ENCODE measurements around the gene DDRGK1.
A peak's percentile ranks its signal among the peaks of the same experiment; 100 is the strongest.
"Not testable (repeated sequence)": the region's sequence is repeated elsewhere in the genome, so short reads cannot be mapped to it uniquely, and the experiment has no call there.

Gene DDRGK1

DNA sequence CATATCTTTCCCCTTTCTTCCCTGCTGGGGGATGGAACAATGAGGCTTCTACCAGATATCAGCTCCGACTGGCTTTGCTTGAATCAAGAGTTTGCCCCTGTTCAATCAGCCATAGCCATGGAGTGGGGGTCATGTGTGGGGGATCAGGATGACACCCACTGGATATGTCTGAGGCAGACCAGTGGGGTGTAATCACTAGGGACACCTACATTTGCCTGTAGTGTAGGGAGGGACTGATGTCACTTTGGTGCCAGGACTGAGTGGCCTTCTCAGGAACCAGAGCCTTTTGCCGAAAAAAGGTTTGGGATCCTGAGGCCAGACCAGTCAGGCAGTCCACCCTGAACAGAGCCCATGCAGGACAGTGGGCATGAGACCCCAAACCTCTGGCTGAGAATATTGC lies 5.9 kb upstream of the DDRGK1 start:
- DNase-seq = no peak

DNA sequence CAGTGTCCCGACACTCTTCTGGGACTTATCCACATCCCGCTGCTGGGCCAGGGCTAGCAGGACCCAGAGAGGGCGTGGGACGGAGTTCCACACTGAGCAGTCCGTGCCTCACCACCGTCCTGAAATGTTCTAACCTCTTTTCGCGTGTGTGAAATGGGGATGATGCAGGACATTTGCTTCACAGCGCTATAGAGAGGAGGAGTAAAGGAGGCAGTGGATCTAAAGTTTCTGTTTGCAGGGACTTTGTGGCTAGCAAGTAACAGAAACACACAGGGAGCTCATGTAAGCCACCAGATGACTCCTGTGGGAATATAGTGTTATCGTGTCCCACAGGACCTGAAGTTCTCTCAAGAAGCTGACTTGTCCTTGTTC lies 5.5 kb upstream of the DDRGK1 start:
- DNase-seq = no peak

DNA sequence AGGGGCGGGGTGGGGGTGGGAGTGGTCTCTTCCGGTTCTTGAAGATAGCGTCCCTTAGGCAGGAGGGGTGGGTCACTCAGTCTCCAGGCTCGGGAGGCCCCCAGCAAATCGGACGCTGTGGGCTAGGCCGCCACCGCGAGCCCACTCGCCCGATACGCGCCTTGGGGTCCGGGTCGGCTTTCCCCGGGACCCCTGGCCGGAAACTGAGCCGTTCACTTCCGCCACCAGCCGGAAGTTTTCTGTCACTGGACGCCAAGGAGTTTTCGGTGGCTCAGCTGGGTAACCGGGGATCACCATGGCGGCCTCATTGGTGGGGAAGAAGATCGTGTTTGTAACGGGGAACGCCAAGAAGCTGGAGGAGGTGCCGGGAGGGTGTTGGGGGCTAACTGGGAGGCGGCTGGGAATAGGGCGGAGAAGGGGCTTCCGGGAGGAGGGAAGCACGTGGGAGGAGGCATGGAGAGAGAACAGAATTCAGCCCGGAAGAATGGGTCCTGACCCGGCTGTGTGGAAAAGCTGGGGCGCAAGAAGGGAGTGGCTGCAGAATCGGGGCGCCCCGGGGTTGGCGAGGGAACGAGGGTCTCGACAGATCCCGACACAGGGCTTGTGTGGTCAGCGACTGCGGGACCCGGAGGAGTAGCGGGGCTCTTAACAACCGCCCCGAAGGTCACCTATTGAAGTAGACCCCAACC lies 4.9 kb upstream of the DDRGK1 start, which contains the start of gene ITPA:
Gene ITPA (plus strand): TSS at position 242 of the 689 bp plus-strand sequence. CDS start 54 bp downstream, at position 296.
- peak; percentile 29 for DNase-seq

GRCh38 chr20:3208786-3209256 lies 4.3 kb upstream of the DDRGK1 start:
- no peak for DNase-seq

GRCh38 chr20:3203315-3204123 lies 963 bp downstream of the DDRGK1 start:
- no peak for DNase-seq

DNA sequence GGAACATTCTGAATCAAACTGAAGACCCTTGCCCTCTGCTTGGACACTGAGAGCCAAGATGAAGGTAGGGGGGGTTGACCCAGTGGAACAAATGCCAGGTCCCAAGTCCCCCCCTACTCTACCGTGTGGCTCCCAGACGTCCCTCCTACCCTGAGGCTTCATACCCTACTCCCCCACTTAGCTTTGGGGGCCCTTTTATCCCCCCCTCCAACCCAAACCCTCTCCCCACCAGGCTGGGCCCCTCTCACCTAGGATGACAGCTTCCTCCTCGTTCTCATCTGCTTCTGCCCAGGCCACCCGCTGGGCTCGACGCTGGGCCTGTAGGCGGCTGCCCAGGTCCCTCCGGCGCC lies 1.5 kb downstream of the DDRGK1 start:
- no peak for DNase-seq

DNA sequence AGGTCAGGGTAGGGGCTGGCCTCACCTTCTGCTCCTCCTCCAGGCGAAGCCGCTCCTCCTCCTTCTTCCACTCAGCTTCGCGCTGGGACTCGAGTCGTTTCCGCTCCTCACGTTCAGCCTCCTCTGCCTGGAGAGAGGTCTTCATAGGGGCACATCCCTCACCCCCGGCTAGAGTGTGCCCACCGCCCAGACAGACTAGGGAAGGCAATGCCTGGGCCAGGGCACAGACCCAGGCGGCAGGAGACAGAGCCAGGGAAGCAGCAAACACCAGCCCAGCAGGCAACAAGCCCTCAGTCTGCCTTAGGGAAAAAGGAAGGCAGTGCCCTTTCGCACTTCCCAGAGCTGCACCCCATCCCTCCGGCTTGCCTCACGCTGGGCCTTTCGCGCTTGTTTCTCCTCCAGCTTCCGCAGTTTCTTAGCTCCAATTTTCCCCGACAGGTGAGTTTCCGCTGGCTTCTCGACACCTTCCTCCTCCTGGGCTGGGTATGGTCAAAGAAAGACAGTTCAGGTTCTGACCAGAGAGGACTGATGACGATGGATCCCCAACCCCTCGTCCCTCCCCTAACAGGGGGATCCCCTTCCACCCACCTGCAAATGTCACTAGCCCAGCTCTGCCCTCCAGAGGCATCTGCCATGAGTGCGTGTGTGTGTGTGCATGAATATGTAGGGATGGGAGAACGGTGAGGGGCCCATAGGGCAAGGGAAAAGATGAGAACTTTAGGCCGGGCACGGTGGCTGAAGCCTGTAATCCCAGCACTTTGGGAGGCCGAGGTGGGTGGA lies 4.3 kb downstream of the DDRGK1 start:
- DNase-seq = no peak

GRCh38 chr20:3199206-3199605 lies 5.3 kb downstream of the DDRGK1 start:
- no peak for DNase-seq

- DNase-seq = no peak
Observed at GRCh38 chr20:3195590-3196237, 8.8 kb downstream of the DDRGK1 start.

- no peak for DNase-seq
Observed at GRCh38 chr20:3194617-3195280, 9.7 kb downstream of the DDRGK1 start.

GRCh38 chr20:3193806-3194616 lies 10.5 kb downstream of the DDRGK1 start:
- DNase-seq = no peak

DNA sequence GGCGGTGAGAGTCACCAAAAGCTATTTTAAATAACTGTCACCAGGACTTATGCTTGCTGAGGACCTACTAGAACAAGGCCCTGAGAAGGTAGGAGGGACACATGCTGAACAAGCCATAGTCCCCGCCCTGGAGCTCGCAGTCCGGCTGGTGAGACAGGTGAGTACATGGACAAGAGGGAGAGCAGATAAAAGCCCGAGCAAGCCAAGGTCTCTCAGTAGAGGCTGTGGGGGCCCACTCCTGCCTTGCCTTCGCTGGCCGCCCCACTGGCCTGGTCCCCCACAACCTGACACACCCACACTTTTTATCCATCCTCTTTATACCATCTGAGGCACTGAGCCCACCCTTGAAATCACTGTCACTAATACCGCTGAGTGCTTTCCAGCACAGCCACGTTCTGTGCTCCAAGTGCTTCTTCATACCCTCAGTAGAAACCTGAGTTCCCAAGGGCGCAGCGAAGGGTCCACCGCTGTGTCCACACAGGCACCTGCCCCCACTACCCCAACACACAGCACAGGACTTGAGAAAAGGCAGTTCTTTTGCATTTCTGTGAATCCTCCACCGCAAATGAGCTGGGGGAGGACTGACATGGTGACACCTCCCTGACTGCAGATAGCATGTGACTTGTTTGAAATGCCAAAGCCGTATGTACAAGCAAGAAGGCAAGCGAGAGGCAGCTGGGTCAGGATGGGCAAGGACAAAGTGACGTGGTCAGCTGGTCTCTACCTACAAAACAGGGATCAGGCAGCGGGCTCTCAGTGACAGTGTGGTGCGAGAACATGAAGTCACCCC lies 12.1 kb downstream of the DDRGK1 start:
- no peak for DNase-seq

- DNase-seq = no peak
Observed at GRCh38 chr20:3190681-3191111, 13.8 kb downstream of the DDRGK1 start.

GRCh38 chr20:3189561-3190131 lies 14.8 kb downstream of the DDRGK1 start:
- DNase-seq = no peak

DNA sequence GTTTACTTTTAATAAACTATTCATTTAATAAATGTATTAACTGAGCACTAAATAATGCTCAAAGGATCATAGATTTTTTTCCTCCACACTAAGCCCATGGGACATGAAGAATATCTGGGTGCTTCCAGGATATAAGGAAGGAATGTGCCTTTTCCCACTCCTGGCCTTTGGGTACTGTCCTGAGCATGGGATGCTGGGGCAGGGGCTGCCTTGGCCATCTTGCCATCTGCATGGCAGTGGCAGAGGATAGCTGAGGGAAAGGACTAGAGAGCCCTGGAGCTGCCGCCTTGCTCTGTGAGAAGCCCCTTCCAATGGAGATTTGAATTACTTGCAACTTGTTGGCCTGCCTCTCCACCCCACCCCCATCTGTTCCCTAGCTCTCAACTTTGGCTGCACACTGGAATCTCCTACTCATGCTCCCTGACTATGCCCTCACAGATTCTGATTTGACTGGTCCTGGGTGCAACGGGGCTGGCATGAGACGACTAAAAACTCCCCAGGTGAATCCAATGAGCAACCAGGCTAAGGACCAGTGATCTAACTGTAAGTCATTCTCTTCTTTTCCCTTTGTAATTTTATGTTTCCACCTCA lies 15.6 kb downstream of the DDRGK1 start:
- DNase-seq = no peak

DNA sequence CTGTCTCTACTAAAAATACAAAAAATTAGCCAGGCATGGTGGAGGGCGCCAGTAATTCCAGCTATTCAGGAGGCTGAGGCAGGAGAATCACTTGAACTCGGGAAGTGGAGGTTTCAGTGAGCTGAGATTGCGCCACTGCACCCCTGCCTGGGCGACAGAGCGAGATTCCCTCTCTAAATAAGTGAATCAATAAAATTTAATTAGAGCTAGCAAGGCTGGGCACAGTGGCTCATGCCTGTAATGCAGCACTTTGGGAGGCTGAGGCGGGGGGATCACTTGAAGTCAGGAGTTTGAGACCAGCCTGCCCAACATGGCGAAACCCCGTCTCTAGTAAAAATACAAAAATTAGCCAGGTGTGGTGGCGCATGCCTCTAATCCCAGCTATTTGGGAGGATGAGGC lies 16.6 kb downstream of the DDRGK1 start:
- not testable (repeated sequence) for DNase-seq

DNA sequence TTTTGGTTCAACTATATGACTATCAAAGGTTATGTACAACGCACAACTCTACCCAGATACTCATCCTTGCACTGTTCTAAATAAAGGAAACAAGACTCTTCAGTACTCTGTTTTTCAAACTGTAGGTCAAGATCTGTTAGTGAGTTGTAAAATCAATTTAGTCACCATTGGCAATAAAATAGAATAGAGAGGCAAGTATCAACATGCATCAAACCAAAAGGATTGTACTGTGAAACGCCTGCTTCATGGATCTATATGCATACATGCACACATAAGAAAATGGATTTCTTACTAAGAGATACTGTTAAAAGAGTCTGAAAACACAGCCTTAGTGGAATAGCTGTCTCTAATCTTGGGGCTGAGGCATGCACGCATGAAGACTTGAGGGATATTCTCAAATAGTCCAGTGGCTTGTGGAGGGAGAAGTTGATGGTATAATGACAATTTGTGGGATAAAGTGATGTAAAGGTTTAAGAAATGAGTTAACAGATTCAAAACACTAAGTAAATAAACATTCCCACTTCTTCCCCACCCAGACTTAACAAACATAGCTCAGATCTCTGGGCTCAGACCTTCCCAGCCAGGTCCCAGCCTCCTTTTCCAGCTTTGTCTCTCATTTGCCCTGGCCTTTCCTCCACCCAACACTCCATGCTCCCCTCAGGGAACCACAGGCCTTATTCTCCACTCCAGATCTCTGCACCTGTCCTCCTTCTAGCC lies 20.4 kb downstream of the DDRGK1 start:
- DNase-seq = no peak

DNA sequence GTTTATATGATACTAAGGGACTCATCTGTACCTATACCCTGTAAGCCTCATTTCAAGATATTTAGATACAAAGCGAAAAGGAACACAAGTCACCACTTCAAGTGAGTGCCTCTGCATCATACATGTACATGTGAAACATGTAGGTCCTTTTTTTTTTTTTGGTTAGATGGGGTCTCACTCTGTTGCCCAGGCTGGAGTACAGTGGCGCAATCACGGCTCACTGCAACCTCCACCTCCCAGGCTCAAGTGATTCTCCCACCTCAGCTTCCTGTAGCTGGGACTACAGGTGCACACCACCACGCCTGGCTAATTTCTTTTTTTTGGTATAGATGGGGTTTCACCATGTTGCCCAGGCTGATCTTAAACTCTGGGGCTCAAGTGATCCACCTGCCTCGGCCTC lies 22.1 kb downstream of the DDRGK1 start:
- DNase-seq = not testable (repeated sequence)

GRCh38 chr20:3181270-3181669 lies 23.2 kb downstream of the DDRGK1 start:
- no peak for DNase-seq

Measured in activated CD4-positive, alpha-beta T cell treated with anti-CD3 and anti-CD28 coated beads for 1 hour (primary cell).